HUES64 (cell line): ENCODE results near the gene ITGA1.
"Not testable (repeated sequence)": the region's sequence is repeated elsewhere in the genome, so short reads cannot be mapped to it uniquely, and the experiment has no call there.

ENCODE experiments used
- H3K27ac ChIP-seq: 2 replicates; pipeline ENCODE4 v1.7.0; 2013; ENCODE audit warnings: low read depth, low read length, inconsistent platforms
- H3K27me3 ChIP-seq: 2 replicates; pipeline ENCODE4 v1.6.1; 2013; ENCODE audit warnings: mild to moderate bottlenecking, low read length; ENCODE audit not compliant: insufficient read depth
- H3K36me3 ChIP-seq: 2 replicates; pipeline ENCODE4 v1.6.1; 2013; ENCODE audit warnings: mild to moderate bottlenecking, low read length; ENCODE audit not compliant: insufficient read depth
- H3K4me1 ChIP-seq: 2 replicates; pipeline ENCODE4 v1.6.1; 2013; ENCODE audit warnings: mild to moderate bottlenecking, low read length, moderate library complexity; ENCODE audit not compliant: insufficient read depth
- H3K4me3 ChIP-seq: 2 replicates; pipeline ENCODE4 v1.5.1; 2013; ENCODE audit warnings: mild to moderate bottlenecking, low read length, moderate library complexity
- H3K9ac ChIP-seq: 2 replicates; pipeline ENCODE4 v1.6.1; 2013; ENCODE audit warnings: mild to moderate bottlenecking, low read depth, low read length
- H3K9me3 ChIP-seq: 2 replicates; pipeline ENCODE4 v1.6.1; 2013; ENCODE audit warnings: low read depth, low read length; ENCODE audit not compliant: insufficient read depth
- WGBS: fragments of 150-250, 120-280 bp; methylation state at CpG from one replicate; pipeline ENCODE4 v1.1.7; 2013; ENCODE audit warnings: missing lambda C conversion rate; 5-methylcytosine and 5-hydroxymethylcytosine counted together

ITGA1 gene

GRCh38 chr5:52956915-52957747, 169.4 kb downstream of the ITGA1 start:
- Histone ChIP-seq H3K4me3 (no peak overlapping the region), H3K9ac (no peak overlapping the region), H3K4me1 (peaks cover 10% of the 10 kb centered on the region), H3K36me3 (no peaks in the 10 kb centered on the region), H3K27ac (no peak overlapping the region), H3K27me3 (no peaks in the 10 kb centered on the region), H3K9me3 (no peaks in the 10 kb centered on the region)
- WGBS: 75% methylated on average over 5 of the region's 6 CpGs

- no peaks in the 10 kb centered on the region for H3K27me3 ChIP-seq
- 92% methylated on average over 2 of the region's 2 CpGs for WGBS
- H3K4me1 ChIP-seq: peaks cover 10% of the 10 kb centered on the region
- no peak overlapping the region for H3K4me3 ChIP-seq
- no peaks in the 10 kb centered on the region for H3K9me3 ChIP-seq
- H3K36me3 ChIP-seq: no peaks in the 10 kb centered on the region
- no peak overlapping the region for H3K9ac ChIP-seq
- no peak overlapping the region for H3K27ac ChIP-seq
Measured at GRCh38 chr5:52961274-52961681, 173.6 kb downstream of the ITGA1 start.

GRCh38 chr5:52963636-52964035, 175.9 kb downstream of the ITGA1 start:
- Histone ChIP-seq H3K27me3 (no peaks in the 10 kb centered on the region), H3K4me3 (no peak overlapping the region), H3K27ac (no peak overlapping the region), H3K36me3 (no peaks in the 10 kb centered on the region), H3K9ac (no peak overlapping the region), H3K4me1 (no peaks in the 10 kb centered on the region), H3K9me3 (no peaks in the 10 kb centered on the region)
- WGBS: 93% methylated on average over 1 of the region's 1 CpG

- no peaks in the 10 kb centered on the region for H3K27me3 ChIP-seq
- no peak overlapping the region for H3K9ac ChIP-seq
- H3K27ac ChIP-seq: no peak overlapping the region
- no peak overlapping the region for H3K4me3 ChIP-seq
- no peaks in the 10 kb centered on the region for H3K9me3 ChIP-seq
- no peaks in the 10 kb centered on the region for H3K4me1 ChIP-seq
- WGBS: 100% methylated on average over 1 of the region's 1 CpG
- H3K36me3 ChIP-seq: no peaks in the 10 kb centered on the region
Measured at GRCh38 chr5:52964138-52964537, 176.4 kb downstream of the ITGA1 start.

- H3K9me3 ChIP-seq: peaks cover 20% of the 10 kb centered on the region
- H3K27ac ChIP-seq, H3K27me3 ChIP-seq, H3K36me3 ChIP-seq, H3K9ac ChIP-seq, H3K4me3 ChIP-seq, H3K4me1 ChIP-seq: not testable (repeated sequence)
- 80% methylated on average over 7 of the region's 7 CpGs for WGBS
Measured at GRCh38 chr5:52976157-52976556, 188.4 kb downstream of the ITGA1 start.

- Histone ChIP-seq H3K9ac (no peak overlapping the region), H3K4me3 (no peak overlapping the region), H3K9me3 (peaks cover 20% of the 10 kb centered on the region), H3K36me3 (no peaks in the 10 kb centered on the region), H3K27ac (no peak overlapping the region), H3K4me1 (no peaks in the 10 kb centered on the region), H3K27me3 (no peaks in the 10 kb centered on the region)
- 92% methylated on average over 7 of the region's 7 CpGs for WGBS
Measured at GRCh38 chr5:52977264-52977897, 189.7 kb downstream of the ITGA1 start.

- Histone ChIP-seq H3K27me3 (no peaks in the 10 kb centered on the region), H3K9ac (no peak overlapping the region), H3K36me3 (no peaks in the 10 kb centered on the region), H3K4me1 (peaks cover 14% of the 10 kb centered on the region), H3K9me3 (peaks cover 15% of the 10 kb centered on the region), H3K27ac (no peak overlapping the region), H3K4me3 (no peak overlapping the region)
- 95% methylated on average over 4 of the region's 4 CpGs for WGBS
Measured at GRCh38 chr5:52981507-52981906, 193.8 kb downstream of the ITGA1 start.

- WGBS: 97% methylated on average over 2 of the region's 3 CpGs
- H3K4me1 ChIP-seq: peaks cover 14% of the 10 kb centered on the region
- H3K36me3 ChIP-seq: no peaks in the 10 kb centered on the region
- H3K9ac ChIP-seq: no peak overlapping the region
- H3K27ac ChIP-seq: no peak overlapping the region
- no peak overlapping the region for H3K4me3 ChIP-seq
- H3K9me3 ChIP-seq: no peaks in the 10 kb centered on the region
- H3K27me3 ChIP-seq: peaks cover 15% of the 10 kb centered on the region
Measured at GRCh38 chr5:52983731-52984636, 196.3 kb downstream of the ITGA1 start.

GRCh38 chr5:52985306-52985705, 197.6 kb downstream of the ITGA1 start:
- H3K9ac ChIP-seq: no peak overlapping the region
- no peak overlapping the region for H3K27ac ChIP-seq
- no peaks in the 10 kb centered on the region for H3K36me3 ChIP-seq
- H3K9me3 ChIP-seq: no peaks in the 10 kb centered on the region
- peaks cover 27% of the 10 kb centered on the region for H3K27me3 ChIP-seq
- WGBS: 96% methylated on average over 3 of the region's 3 CpGs
- H3K4me1 ChIP-seq: peaks cover 14% of the 10 kb centered on the region
- H3K4me3 ChIP-seq: no peak overlapping the region

GRCh38 chr5:52987711-52988331, 200.1 kb downstream of the ITGA1 start:
- Histone ChIP-seq H3K9ac (no peak overlapping the region), H3K4me1 (peaks cover 21% of the 10 kb centered on the region), H3K9me3 (no peaks in the 10 kb centered on the region), H3K27ac (no peak overlapping the region), H3K4me3 (no peak overlapping the region), H3K36me3 (no peaks in the 10 kb centered on the region), H3K27me3 (peaks cover 35% of the 10 kb centered on the region)
- 76% methylated on average over 4 of the region's 4 CpGs for WGBS
